ENCODE data around the gene RAB11FIP5.

The RAB11FIP5 gene

DNA sequence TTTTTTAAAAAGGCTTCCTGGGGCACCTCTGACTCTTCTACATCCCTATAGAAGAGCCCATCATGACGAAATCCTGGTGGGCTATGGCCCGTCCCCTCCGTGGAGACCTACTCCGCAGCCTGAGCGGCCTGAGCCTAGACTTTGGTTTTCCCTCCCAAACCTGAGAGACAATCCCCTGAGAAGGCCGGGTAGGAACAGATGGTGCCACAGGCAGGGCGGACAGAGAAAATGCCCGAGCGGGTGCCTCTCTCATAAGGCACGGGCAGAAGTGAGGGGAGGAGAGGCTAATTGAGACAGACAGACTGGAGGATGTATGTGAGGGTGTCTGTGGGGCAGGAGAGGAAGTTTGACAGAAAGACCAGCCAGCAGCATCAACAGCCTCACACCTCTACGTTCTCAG lies 21.1 kb downstream of the RAB11FIP5 start:
- TF ChIP-seq, protein P1, sequence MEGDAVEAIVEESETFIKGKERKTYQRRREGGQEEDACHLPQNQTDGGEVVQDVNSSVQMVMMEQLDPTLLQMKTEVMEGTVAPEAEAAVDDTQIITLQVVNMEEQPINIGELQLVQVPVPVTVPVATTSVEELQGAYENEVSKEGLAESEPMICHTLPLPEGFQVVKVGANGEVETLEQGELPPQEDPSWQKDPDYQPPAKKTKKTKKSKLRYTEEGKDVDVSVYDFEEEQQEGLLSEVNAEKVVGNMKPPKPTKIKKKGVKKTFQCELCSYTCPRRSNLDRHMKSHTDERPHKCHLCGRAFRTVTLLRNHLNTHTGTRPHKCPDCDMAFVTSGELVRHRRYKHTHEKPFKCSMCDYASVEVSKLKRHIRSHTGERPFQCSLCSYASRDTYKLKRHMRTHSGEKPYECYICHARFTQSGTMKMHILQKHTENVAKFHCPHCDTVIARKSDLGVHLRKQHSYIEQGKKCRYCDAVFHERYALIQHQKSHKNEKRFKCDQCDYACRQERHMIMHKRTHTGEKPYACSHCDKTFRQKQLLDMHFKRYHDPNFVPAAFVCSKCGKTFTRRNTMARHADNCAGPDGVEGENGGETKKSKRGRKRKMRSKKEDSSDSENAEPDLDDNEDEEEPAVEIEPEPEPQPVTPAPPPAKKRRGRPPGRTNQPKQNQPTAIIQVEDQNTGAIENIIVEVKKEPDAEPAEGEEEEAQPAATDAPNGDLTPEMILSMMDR (IDR thresholded peaks at IDR 0.05; ENCODE audit: insufficient read depth, low read depth, low read length, missing control alignments), result no peak
- H3K4me3 ChIP-seq (ENCODE audit: low read length), result no peak overlapping the region
- no peak for DNase-seq (ENCODE audit: low read depth)

DNA sequence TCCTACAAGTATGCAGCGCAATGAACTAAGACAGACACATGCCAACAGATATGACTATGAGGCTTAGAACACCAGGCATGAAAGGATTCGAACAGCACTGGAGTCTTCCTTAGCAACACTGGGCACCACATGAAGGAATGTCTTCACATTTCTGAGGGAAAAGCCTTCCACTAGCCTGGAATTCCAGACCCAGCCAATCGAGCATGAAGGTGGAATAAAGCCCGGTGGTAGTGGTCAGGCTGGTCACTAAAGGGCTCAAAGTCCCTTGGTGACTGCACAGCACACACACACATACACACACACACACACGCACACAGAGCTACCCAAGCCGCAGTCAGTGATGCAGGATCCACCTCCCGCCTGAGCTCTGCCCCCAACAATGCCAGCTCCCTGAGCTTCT lies 21.6 kb downstream of the RAB11FIP5 start:
- TF ChIP-seq, protein P1 (IDR thresholded peaks at IDR 0.05; ENCODE audit: insufficient read depth, low read depth, low read length, missing control alignments), result no peak
- peak; percentile 23 for DNase-seq (ENCODE audit: low read depth)

DNA sequence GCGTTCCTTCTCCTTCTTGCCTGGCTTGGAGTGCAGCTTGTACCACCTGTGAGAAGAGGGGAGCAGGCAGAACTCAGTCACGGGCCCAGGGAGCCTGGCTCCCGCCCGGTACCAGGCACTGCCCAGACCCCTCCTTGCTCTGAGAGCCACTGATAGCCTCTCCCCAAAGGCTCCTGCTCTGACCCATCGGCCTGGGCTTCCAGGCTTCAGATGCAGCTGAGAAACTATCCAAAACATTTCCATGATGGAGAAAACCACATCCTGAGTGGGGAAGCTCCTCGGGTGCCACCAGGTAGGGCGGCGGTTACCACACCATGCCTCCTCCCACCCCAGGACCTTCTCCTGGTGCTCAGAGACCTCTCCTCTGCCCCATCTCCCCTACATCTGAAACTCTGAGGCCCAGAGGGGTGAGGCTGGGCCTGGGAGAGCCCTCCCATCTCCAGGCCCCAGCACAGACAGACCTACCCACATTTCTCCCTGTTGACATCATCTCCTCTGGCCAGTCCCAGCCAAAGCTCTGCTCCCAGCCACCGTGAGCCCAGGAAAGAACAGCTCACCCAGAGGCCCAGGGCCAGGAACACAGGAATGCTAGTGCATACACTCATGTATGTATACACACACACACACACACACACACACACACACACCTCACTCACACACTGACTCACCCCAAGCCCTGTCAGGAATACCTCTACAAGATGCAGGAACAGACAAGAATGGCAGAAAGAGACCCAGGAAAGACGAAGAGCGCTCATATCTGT lies 23.3 kb downstream of the RAB11FIP5 start:
- DNase-seq (ENCODE audit: low read depth), result peak; percentile 99
- TF ChIP-seq, protein P1 (IDR thresholded peaks at IDR 0.05; ENCODE audit: insufficient read depth, low read depth, low read length, missing control alignments), result no peak
- H3K4me3 ChIP-seq (ENCODE audit: low read length), result no peak overlapping the region

More for the DNA sequence above, 21.6 kb downstream of the RAB11FIP5 start:
- H3K4me3 ChIP-seq (ENCODE audit: low read length), result no peak overlapping the region

DNA sequence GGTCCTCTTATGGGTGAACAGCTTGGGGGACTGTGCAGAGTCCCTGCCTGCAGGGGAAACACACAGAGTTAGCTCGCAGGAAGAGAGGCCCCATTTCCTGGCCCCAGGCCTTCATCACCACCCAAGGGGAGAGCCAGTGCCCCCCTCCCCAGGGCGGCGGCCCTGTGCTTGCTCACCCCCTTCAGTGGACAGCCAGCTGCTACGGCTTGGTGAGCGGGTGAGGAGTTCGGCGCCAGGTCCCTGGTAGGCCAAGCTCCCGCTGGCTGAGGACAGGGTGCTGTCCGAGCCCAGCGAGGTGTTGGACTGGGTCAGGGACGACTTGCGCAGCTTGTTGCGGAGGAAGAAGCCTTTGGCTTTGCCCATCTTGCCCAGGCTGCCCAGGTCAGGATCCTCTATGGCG lies 24.0 kb downstream of the RAB11FIP5 start:
- TF ChIP-seq, protein P1 (IDR thresholded peaks at IDR 0.05; ENCODE audit: insufficient read depth, low read depth, low read length, missing control alignments), result no peak
- DNase-seq (ENCODE audit: low read depth), result no peak
- no peak overlapping the region for H3K4me3 ChIP-seq (ENCODE audit: low read length)

DNA sequence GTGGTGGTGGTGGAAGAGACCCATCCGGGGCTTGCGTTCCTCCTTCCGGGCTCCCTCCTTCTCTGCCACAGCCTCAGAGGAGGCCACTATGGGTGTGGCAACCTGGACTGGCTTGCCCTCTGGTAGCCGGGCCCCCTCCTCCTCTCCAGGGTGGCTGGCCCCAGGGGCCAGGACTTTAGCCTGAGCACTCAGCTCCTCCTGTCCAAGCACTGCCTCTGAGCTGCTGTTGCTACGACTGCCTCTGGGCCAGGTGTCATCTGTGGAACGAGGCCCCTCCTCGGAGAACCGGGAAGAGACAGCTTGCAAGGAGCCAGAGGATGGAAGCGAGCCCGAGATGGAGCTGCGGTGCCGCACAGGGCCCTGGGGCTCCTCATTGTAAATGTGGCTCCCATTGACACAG lies 24.5 kb downstream of the RAB11FIP5 start:
- TF ChIP-seq, protein P1 (IDR thresholded peaks at IDR 0.05; ENCODE audit: insufficient read depth, low read depth, low read length, missing control alignments), result no peak
- DNase-seq (ENCODE audit: low read depth), result no peak
- H3K4me3 ChIP-seq (ENCODE audit: low read length), result no peak overlapping the region

DNA sequence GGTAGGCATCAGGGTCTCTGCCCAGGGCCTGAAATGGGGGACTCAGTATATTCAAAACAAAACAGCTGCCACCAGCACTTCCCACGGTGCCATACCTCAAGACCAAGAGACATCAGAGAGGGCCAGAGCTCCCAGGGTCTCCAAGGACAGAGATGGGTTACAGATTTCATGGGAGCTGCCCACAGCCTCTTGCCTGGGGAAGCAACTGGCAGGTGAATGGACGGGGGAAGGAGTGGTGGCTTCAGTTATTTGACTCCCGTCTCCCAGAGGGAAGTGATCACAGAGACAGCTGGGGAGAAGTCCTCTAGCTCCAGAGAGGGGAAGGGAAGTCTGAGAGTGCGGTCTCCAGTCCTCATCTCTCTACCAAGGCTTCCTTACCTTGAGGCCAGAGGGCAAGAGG lies 25.4 kb downstream of the RAB11FIP5 start:
- TF ChIP-seq, protein P1 (IDR thresholded peaks at IDR 0.05; ENCODE audit: insufficient read depth, low read depth, low read length, missing control alignments), result no peak
- DNase-seq (ENCODE audit: low read depth), result no peak
- no peak overlapping the region for H3K4me3 ChIP-seq (ENCODE audit: low read length)

DNA sequence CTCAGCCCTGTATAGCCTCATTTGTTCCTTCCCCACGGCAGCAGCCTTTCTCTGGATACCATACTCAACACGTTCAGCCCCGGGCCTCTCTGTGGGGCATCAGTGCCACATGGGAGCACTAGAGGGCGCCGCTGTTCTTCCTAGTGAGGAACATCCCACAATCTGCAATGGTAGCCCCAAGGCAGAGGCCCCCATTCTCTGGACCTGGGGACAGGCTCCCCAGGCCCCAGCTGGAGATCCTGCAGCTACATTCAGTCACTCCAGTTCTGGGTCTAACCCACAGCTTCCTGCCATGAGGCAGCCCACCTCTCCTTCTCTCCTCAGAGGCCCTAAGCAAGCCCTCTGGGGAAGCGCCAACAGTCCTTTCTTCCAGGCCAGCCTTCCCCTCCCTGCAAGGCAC lies 27.1 kb downstream of the RAB11FIP5 start:
- H3K4me3 ChIP-seq (ENCODE audit: low read length), result no peak overlapping the region
- DNase-seq (ENCODE audit: low read depth), result peak; percentile 71
- TF ChIP-seq, protein P1 (IDR thresholded peaks at IDR 0.05; ENCODE audit: insufficient read depth, low read depth, low read length, missing control alignments), result peak; percentile 93
